A673 (cell line): ENCODE measurements around the gene RANBP3.

Source experiments
- EZH2 ChIP-seq: fragments of 200-600 bp; sonication (generic); IDR thresholded peaks from 2 replicates; pipeline ENCODE4 v1.6.1; 2017; ENCODE audit warnings: borderline replicate concordance, low read depth, mild to moderate bottlenecking, mixed read lengths, antibody characterized with exemption, low read length; ENCODE audit not compliant: poor library complexity, severe bottlenecking
- TF ChIP-seq, protein P1 (sequence below): fragments of 300-800, 200-600 bp; sonication (generic); conservative IDR thresholded peaks from 2 replicates; pipeline ENCODE4 v1.5.1; 2017; ENCODE audit warnings: low read depth, mild to moderate bottlenecking, antibody characterized with exemption, low read length, moderate library complexity, mixed read lengths

DNA sequence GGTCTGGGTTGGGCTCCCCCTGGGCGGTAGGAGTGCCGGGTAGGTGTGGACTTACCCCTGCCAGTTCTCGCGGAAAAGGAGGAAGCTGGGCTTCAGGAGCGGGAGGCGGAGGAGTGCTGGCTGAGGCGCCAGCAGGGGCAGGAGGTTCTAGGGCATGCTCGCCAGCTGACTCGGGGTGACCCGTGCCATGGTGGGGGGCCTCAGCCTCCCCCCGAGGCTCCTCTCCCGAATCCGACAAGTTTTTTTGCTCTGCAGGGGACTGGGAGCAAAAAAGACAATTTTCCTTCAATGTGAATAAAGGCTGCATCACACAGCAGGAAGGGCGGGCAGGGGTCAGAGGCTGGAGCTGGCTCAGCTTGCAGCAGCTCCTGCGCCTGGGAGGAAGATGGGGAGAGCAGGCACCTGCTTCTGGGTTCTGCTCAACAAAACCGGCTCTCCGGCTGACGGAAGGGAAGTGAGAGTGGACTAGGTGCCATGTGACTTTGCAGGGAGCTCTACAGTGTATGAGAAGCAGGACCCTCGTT lies 26.5 kb downstream of the RANBP3 start:
- TF ChIP-seq, protein P1, sequence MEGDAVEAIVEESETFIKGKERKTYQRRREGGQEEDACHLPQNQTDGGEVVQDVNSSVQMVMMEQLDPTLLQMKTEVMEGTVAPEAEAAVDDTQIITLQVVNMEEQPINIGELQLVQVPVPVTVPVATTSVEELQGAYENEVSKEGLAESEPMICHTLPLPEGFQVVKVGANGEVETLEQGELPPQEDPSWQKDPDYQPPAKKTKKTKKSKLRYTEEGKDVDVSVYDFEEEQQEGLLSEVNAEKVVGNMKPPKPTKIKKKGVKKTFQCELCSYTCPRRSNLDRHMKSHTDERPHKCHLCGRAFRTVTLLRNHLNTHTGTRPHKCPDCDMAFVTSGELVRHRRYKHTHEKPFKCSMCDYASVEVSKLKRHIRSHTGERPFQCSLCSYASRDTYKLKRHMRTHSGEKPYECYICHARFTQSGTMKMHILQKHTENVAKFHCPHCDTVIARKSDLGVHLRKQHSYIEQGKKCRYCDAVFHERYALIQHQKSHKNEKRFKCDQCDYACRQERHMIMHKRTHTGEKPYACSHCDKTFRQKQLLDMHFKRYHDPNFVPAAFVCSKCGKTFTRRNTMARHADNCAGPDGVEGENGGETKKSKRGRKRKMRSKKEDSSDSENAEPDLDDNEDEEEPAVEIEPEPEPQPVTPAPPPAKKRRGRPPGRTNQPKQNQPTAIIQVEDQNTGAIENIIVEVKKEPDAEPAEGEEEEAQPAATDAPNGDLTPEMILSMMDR = no peak
- TF ChIP-seq EZH2 = no peak
